A549 (cell line): ENCODE measurements around the gene BBLN. TPM values are rescaled to one million over a fixed set of nuclear protein-coding genes. Genes with fewer than 3 reads are reported as not detected.

ENCODE experiments used
- ATAC-seq, 2 experiments: fragments of 200-7000 bp in 1 of 2; fragments of >200 bp in 1 of 2; cut with Nextera tagmentation in 1 of 2; cut with Tn5 transposase in 1 of 2; 3 replicates each; pipeline versions ENCODE4 v1.8.0 to v1.9.1; 2018 to 2020; ENCODE audit warnings: mild to moderate bottlenecking in 1 of 2, moderate library complexity in 1 of 2
- CTCF ChIA-PET: fragments of 300-600 bp; sonication (Branson Sonifier 250); formaldehyde crosslinking; extraction: SDS; loops from one replicate; lab custom pipeline; 2021; ENCODE audit warnings: antibody characterized with exemption, inconsistent platforms; lab: Yijun Ruan, JAX
- POLR2A ChIA-PET: fragments of 350-600 bp; formaldehyde crosslinking; extraction: SDS; loops from one replicate; lab custom pipeline; 2021; ENCODE audit warnings: antibody characterized with exemption, inconsistent platforms; lab: Yijun Ruan, JAX
- DNase-seq, 2 experiments: peaks; one replicate each; pipeline versions ENCODE4 v3.0.0 to v3.0.0-alpha.2; 2011 to 2016; ENCODE audit warnings: low read depth in 1 of 2, low spot score in 1 of 2
- FAIRE-seq: peaks from 2 replicates; lab custom pipeline; 2011; peaks lifted over from hg19 to GRCh38; lab: Jason Lieb, UNC
- H3K27ac ChIP-seq, 2 experiments: fragments of >200 bp; sonication (Bioruptor Twin); formaldehyde crosslinking; 3 replicates each; pipeline ENCODE4 v1.5.1; 2016 to 2017
- H3K4me1 ChIP-seq: fragments of >200 bp; sonication (Bioruptor Twin); formaldehyde crosslinking; 3 replicates; pipeline ENCODE4 v1.6.1; 2016
- H3K4me2 ChIP-seq: fragments of >200 bp; sonication (Bioruptor Twin); formaldehyde crosslinking; 3 replicates; pipeline ENCODE4 v1.6.1; 2016
- H3K4me3 ChIP-seq: fragments of >200 bp; sonication (Bioruptor Twin); formaldehyde crosslinking; 3 replicates; pipeline ENCODE4 v1.5.1; 2016
- H3K9me3 ChIP-seq: fragments of >200 bp; sonication (Bioruptor Twin); formaldehyde crosslinking; 3 replicates; pipeline ENCODE4 v1.6.1; 2016
- BCL3 ChIP-seq: fragments of >200 bp; sonication (Bioruptor Twin); formaldehyde crosslinking; IDR thresholded peaks from 3 replicates; pipeline ENCODE4 v1.6.1; 2016
- CEBPB ChIP-seq, 2 experiments: fragments of >200 bp in 1 of 2; sonication (Bioruptor Twin) in 1 of 2; formaldehyde crosslinking in 1 of 2; IDR thresholded peaks; 2 replicates each; pipeline ENCODE4 v1.6.1; 2012 to 2016
- CHD4 ChIP-seq: fragments of 200-600 bp; sonication (generic); IDR thresholded peaks from 2 replicates; pipeline ENCODE4 v1.6.1; 2016; ENCODE audit warnings: antibody characterized with exemption, mild to moderate bottlenecking, borderline replicate concordance
- CTCF ChIP-seq: fragments of >200 bp; sonication (Bioruptor Twin); formaldehyde crosslinking; IDR thresholded peaks from 3 replicates; pipeline ENCODE4 v1.5.1; 2016
- E2F6 ChIP-seq: IDR thresholded peaks from 2 replicates; pipeline ENCODE4 v1.6.1; 2012; ENCODE audit warnings: low read depth, borderline replicate concordance
- FOSB ChIP-seq: fragments of 250-450 bp; sonication (Bioruptor Pico); IDR thresholded peaks from 2 replicates; pipeline ENCODE4 v1.5.0; 2020; ENCODE audit warnings: mild to moderate bottlenecking, moderate library complexity
- HDAC2 ChIP-seq: fragments of 200-600 bp; sonication (generic); IDR thresholded peaks from 2 replicates; pipeline ENCODE4 v1.6.1; 2016
- HES2 ChIP-seq: fragments of >200 bp; sonication (Bioruptor Twin); formaldehyde crosslinking; IDR thresholded peaks from 2 replicates; pipeline ENCODE4 v1.6.1; 2016
- HOXA7 ChIP-seq: fragments of 250-450 bp; sonication (Bioruptor Pico); IDR thresholded peaks from 2 replicates; pipeline ENCODE4 v1.5.0; 2020; ENCODE audit warnings: mild to moderate bottlenecking, moderate library complexity
- HOXB13 ChIP-seq: fragments of 250-450 bp; sonication (Bioruptor Pico); IDR thresholded peaks from 2 replicates; pipeline ENCODE4 v1.5.0; 2020; ENCODE audit warnings: low read depth, mild to moderate bottlenecking, moderate library complexity
- KDM5A ChIP-seq: fragments of 200-600 bp; sonication (generic); IDR thresholded peaks from 2 replicates; pipeline ENCODE4 v1.6.1; 2016; ENCODE audit warnings: antibody characterized with exemption, mild to moderate bottlenecking
- MYC ChIP-seq: IDR thresholded peaks from 2 replicates; pipeline ENCODE4 v1.6.1; 2012; ENCODE audit warnings: mild to moderate bottlenecking, inconsistent platforms, low read length, improper control_type of control experiment, borderline replicate concordance
- NFE2L2 ChIP-seq: fragments of 150-350 bp; conservative IDR thresholded peaks from 2 replicates; pipeline ENCODE4 v1.6.1; 2014; ENCODE audit warnings: low read length
- NPAS2 ChIP-seq: fragments of 250-450 bp; sonication (Bioruptor Pico); IDR thresholded peaks from 2 replicates; pipeline ENCODE4 v1.8.0; 2022; ENCODE audit warnings: mild to moderate bottlenecking, moderate library complexity, borderline replicate concordance
- NR3C1 ChIP-seq: fragments of >200 bp; sonication (Bioruptor Twin); formaldehyde crosslinking; IDR thresholded peaks from 3 replicates; pipeline ENCODE4 v1.6.1; 2017
- PBX3 ChIP-seq: IDR thresholded peaks from 2 replicates; pipeline ENCODE4 v1.6.1; 2012
- PHF8 ChIP-seq: fragments of 200-600 bp; sonication (generic); IDR thresholded peaks from 2 replicates; pipeline ENCODE4 v1.6.1; 2016; ENCODE audit warnings: low read depth, mild to moderate bottlenecking, antibody characterized with exemption, moderate library complexity, borderline replicate concordance
- POLR2A ChIP-seq: IDR thresholded peaks from 2 replicates; pipeline ENCODE4 v1.6.1; 2012; ENCODE audit warnings: mild to moderate bottlenecking, low read length
- POLR2AphosphoS2 ChIP-seq: conservative IDR thresholded peaks from 2 replicates; pipeline ENCODE4 v1.6.1; 2012; ENCODE audit warnings: low read length, improper control_type of control experiment, inconsistent platforms
- RARB ChIP-seq: fragments of 250-450 bp; sonication (Bioruptor Pico); IDR thresholded peaks from 2 replicates; pipeline ENCODE4 v1.8.0; 2021; ENCODE audit warnings: mild to moderate bottlenecking, moderate library complexity
- RCOR1 ChIP-seq: fragments of 150-350 bp; IDR thresholded peaks from 2 replicates; pipeline ENCODE4 v1.6.1; 2014; ENCODE audit warnings: antibody characterized with exemption, low read length, low read depth
- REST ChIP-seq: fragments of 200-600 bp; sonication (generic); IDR thresholded peaks from 2 replicates; pipeline ENCODE4 v1.6.1; 2016; ENCODE audit warnings: antibody characterized with exemption, mild to moderate bottlenecking, moderate library complexity
- SREBF2 ChIP-seq: fragments of 450-650 bp; IDR thresholded peaks from 2 replicates; pipeline ENCODE4 v1.6.1; 2014; ENCODE audit warnings: mild to moderate bottlenecking, moderate library complexity
- WGBS: methylation state at CpG from one replicate; pipeline ENCODE4 v1.1.6; 2017; ENCODE audit errors: missing lambda C conversion rate; 5-methylcytosine and 5-hydroxymethylcytosine counted together
- polyA plus RNA-seq, 4 experiments: library from polyadenylated mRNA; depleted of rRNA in 3 of 4; stranded (reverse); fragments of >200 nt; fragmentation: RNase III in 1 of 4; extraction: RNeasy Plus Mini Kit Qiagen cat#74134 plus additional on column Dnase treatment in 1 of 4; gene quantifications; 2 replicates in 3 of 4; 3 replicates in 1 of 4; pipeline ENCODE4 v1.2.3, GENCODE V29; 2011 to 2017

Gene BBLN
- polyA plus RNA-seq, 2 of the 4 experiments (the other 2 are of a cell fraction) = 23.8 to 28.1 TPM

GRCh38 chr9:128155736-128156500 lies 4.1 kb upstream of the BBLN start:
- DNase-seq = no peak

GRCh38 chr9:128159522-128159783 lies 612 bp upstream of the BBLN start:
- POLR2A ChIA-PET = interaction anchor here (0.7 to 1.6 kb wide), 10 partner anchors 8 to 117 kb away, joined by 3 to 12 read pairs (median 4); partner anchors contain the start of genes GOLGA2 and SWI5
- FAIRE-seq (no peak), ATAC-seq (peak; percentile 9 to 20; a peak in 5 of 6 replicates), DNase-seq (no peak)
- Histone ChIP-seq H3K9me3 (no peaks in the 10 kb centered on the region), H3K27ac (peak overlapping the region; percentile 86 to 87), H3K4me1 (peaks cover 11% of the 10 kb centered on the region; the same call in 1 of the 3 replicates), H3K4me3 (peak overlapping the region; percentile 44), H3K4me2 (peak overlapping the region; percentile 82)
- CTCF ChIA-PET = interaction anchor here (1.5 to 3.2 kb wide), 2 partner anchors 22 to 42 kb away, joined by 5 to 14 read pairs; no protein-coding TSS in a partner anchor
- 46% methylated on average over 11 of the region's 11 CpGs for WGBS
- TF ChIP-seq E2F6 = 0 out of 2 replicates have a peak, but pooled peaks have one; percentile 17
- no peak for TF ChIP-seq FOSB (CRISPR knock-in tag)
- TF ChIP-seq HOXB13 (CRISPR knock-in tag) = no peak
- TF ChIP-seq HOXA7 (CRISPR knock-in tag) = 0 out of 2 replicates have a peak, but pooled peaks have one; percentile 17
- no peak for TF ChIP-seq NR3C1
- no peak for TF ChIP-seq REST

More at GRCh38 chr9:128155736-128156500, 4.1 kb upstream of the BBLN start:
- TF ChIP-seq NFE2L2 (no peak), SREBF2 (no peak), KDM5A (no peak), CHD4 (no peak), CEBPB (IDR thresholded peaks at IDR 0.05) (no peak), NPAS2 (no peak), RARB (no peak), HES2 (no peak), PBX3 (no peak), HDAC2 (no peak), PHF8 (no peak), POLR2AphosphoS2 (no peak), HOXB13 (CRISPR knock-in tag) (no peak), MYC (no peak), POLR2A (no peak), CTCF (no peak), RCOR1 (no peak), HOXA7 (CRISPR knock-in tag) (no peak), BCL3 (no peak)
- ChIA-PET POLR2A (interaction anchor here (1.0 kb wide), 1 partner anchor 13 kb away, joined by 3 read pairs; no protein-coding TSS in a partner anchor), CTCF (interaction anchor here (2.2 to 6.3 kb wide), 2 partner anchors 31 to 38 kb away, joined by 9 to 24 read pairs; no protein-coding TSS in a partner anchor)
- WGBS = 78% methylated on average over 7 of the region's 7 CpGs
- no peak overlapping the region for H3K27ac ChIP-seq
- peaks cover 9% of the 10 kb centered on the region; the same call in 1 of the 3 replicates for H3K4me1 ChIP-seq
- H3K4me3 ChIP-seq = no peak overlapping the region
- no peak for ATAC-seq
- no peaks in the 10 kb centered on the region for H3K9me3 ChIP-seq
- no peak for FAIRE-seq
- no peak overlapping the region for H3K4me2 ChIP-seq
